Pulmonary artery endothelial cell (primary cell): ENCODE measurements around the gene TBC1D20. TPM values are rescaled to one million over a fixed set of nuclear protein-coding genes. Genes with fewer than 3 reads are reported as not detected.

Experiments
- DNase-seq: peaks from one replicate; pipeline ENCODE4 v3.0.0-alpha.2; 2011; ENCODE audit warnings: low read depth, low spot score
- total RNA-seq: library from RNA; depleted of rRNA; stranded (reverse); fragments of >200 nt; gene quantifications from 2 replicates; pipeline ENCODE4 v1.2.3, GENCODE V29; 2014

The TBC1D20 gene
- total RNA-seq, 1 donor from 2014 or later = 23.9 TPM

GRCh38 chr20:420166-420620 lies 42.1 kb downstream of the TBC1D20 start:
- DNase-seq = no peak

- no peak for DNase-seq
These were observed 42.7 kb downstream of the TBC1D20 start for GRCh38 chr20:419556-420165.

- DNase-seq = no peak
These were observed 43.4 kb downstream of the TBC1D20 start for GRCh38 chr20:418858-419365.

- DNase-seq = no peak
These were observed 44.5 kb downstream of the TBC1D20 start for GRCh38 chr20:417801-418342.

GRCh38 chr20:416950-417800 lies 45.2 kb downstream of the TBC1D20 start:
- DNase-seq = no peak

- DNase-seq = no peak
These were observed 46.5 kb downstream of the TBC1D20 start for GRCh38 chr20:415820-416322.

- no peak for DNase-seq
These were observed 48.2 kb downstream of the TBC1D20 start for GRCh38 chr20:414161-414560.

- no peak for DNase-seq
These were observed 50.3 kb downstream of the TBC1D20 start for GRCh38 chr20:412081-412480.

GRCh38 chr20:409697-410559 lies 52.4 kb downstream of the TBC1D20 start:
- DNase-seq = no peak

- no peak for DNase-seq
These were observed 53.3 kb downstream of the TBC1D20 start for GRCh38 chr20:408843-409696.

- no peak for DNase-seq
These were observed 54.1 kb downstream of the TBC1D20 start, which contains the start of gene RBCK1 for GRCh38 chr20:407953-408842. Gene RBCK1, plus strand, starts transcription at chr20:408299. Its CDS starts 459 bp downstream, at chr20:408758.

- DNase-seq = peak; percentile 33
These were observed 55.0 kb downstream of the TBC1D20 start for GRCh38 chr20:407133-407952.

- DNase-seq = no peak
These were observed 55.9 kb downstream of the TBC1D20 start for GRCh38 chr20:406200-407132.

GRCh38 chr20:404088-404487 lies 58.2 kb downstream of the TBC1D20 start:
- DNase-seq = no peak

GRCh38 chr20:403582-403957 lies 58.8 kb downstream of the TBC1D20 start:
- DNase-seq = no peak

- DNase-seq = no peak
These were observed 59.3 kb downstream of the TBC1D20 start for GRCh38 chr20:402898-403581.

- no peak for DNase-seq
These were observed 59.8 kb downstream of the TBC1D20 start for GRCh38 chr20:402496-402885.
